ENCODE measurements around the gene AGAP1. TPM values are rescaled to one million over a fixed set of nuclear protein-coding genes. Genes with fewer than 3 reads are reported as not detected.
"Not testable (repeated sequence)": the region's sequence is repeated elsewhere in the genome, so short reads cannot be mapped to it uniquely, and the experiment has no call there.

Gene AGAP1
- total RNA-seq, 4 donors from 2014 or later = 7.2 to 19.6 (median 15.2) TPM

GRCh38 chr2:235944591-235944990, 450.7 kb downstream of the AGAP1 start:
- WGBS, 2 donors = 88 to 93% methylated on average over 8 to 9 of the region's 10 CpGs
- H3K4me1 ChIP-seq = peaks cover 0 to 8% (median 0%) of the 10 kb centered on the region in 3 donors
- DNase-seq = no peak
- H3K4me3 ChIP-seq = no peak overlapping the region
- intact Hi-C loops (cut with DNase I) = no loop called here
- H3K9me3 ChIP-seq = no peaks in the 10 kb centered on the region
- TF ChIP-seq, protein P1, sequence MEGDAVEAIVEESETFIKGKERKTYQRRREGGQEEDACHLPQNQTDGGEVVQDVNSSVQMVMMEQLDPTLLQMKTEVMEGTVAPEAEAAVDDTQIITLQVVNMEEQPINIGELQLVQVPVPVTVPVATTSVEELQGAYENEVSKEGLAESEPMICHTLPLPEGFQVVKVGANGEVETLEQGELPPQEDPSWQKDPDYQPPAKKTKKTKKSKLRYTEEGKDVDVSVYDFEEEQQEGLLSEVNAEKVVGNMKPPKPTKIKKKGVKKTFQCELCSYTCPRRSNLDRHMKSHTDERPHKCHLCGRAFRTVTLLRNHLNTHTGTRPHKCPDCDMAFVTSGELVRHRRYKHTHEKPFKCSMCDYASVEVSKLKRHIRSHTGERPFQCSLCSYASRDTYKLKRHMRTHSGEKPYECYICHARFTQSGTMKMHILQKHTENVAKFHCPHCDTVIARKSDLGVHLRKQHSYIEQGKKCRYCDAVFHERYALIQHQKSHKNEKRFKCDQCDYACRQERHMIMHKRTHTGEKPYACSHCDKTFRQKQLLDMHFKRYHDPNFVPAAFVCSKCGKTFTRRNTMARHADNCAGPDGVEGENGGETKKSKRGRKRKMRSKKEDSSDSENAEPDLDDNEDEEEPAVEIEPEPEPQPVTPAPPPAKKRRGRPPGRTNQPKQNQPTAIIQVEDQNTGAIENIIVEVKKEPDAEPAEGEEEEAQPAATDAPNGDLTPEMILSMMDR (IDR thresholded peaks at IDR 0.05) = no peak
- TF ChIP-seq POLR2A (IDR thresholded peaks at IDR 0.05) = no peak
- no peak overlapping the region for H3K27ac ChIP-seq
- no peaks in the 10 kb centered on the region for H3K27me3 ChIP-seq
- no peaks in the 10 kb centered on the region for H3K36me3 ChIP-seq

DNA sequence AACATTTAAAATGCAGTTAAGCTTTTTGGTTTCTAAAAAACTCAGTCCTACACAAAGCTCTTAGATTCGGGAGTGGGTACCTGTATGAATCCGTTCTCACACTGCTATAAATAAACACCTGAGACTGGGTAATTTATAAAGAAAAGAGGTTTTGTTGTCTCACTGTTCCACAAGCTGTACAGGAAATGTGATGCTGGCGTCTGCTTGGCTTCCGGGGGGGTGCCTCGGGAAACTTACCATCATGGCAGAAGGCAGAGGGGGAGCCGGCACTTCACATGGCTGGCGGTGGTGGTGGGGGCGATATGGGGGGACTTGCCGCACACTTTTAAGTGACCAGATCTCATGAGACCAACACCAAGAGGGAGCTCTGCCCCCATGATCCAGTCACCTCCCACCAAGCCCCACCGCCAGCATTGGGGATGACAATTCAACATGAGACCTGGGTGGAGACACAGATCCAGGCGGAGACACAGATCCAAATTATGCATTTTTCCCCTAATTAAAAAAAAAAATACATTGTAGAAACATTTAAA, 451.8 kb downstream of the AGAP1 start:
- no peak overlapping the region for H3K27ac ChIP-seq
- no peak for DNase-seq
- H3K36me3 ChIP-seq = no peaks in the 10 kb centered on the region
- H3K4me1 ChIP-seq = peaks cover 0 to under 1% (median 0%) of the 10 kb centered on the region in 3 donors
- intact Hi-C loops (cut with DNase I) = no loop called here
- no peak overlapping the region for H3K4me3 ChIP-seq
- H3K9me3 ChIP-seq = no peaks in the 10 kb centered on the region
- H3K27me3 ChIP-seq = no peaks in the 10 kb centered on the region
- TF ChIP-seq POLR2A (IDR thresholded peaks at IDR 0.05) = no peak
- TF ChIP-seq, protein P1 (IDR thresholded peaks at IDR 0.05) = no peak
- WGBS, 2 donors = 79% methylated on average over 7 to 9 of the region's 11 CpGs

GRCh38 chr2:235946590-235946989, 452.7 kb downstream of the AGAP1 start:
- no peaks in the 10 kb centered on the region for H3K27me3 ChIP-seq
- no peak for DNase-seq
- H3K27ac ChIP-seq = no peak overlapping the region
- intact Hi-C loops (cut with DNase I) = no loop called here
- H3K9me3 ChIP-seq = no peaks in the 10 kb centered on the region
- no peaks in the 10 kb centered on the region for H3K36me3 ChIP-seq
- no peaks in the 10 kb centered on the region for H3K4me1 ChIP-seq
- H3K4me3 ChIP-seq = no peak overlapping the region
- TF ChIP-seq, protein P1 (IDR thresholded peaks at IDR 0.05) = no peak
- no peak for TF ChIP-seq POLR2A (IDR thresholded peaks at IDR 0.05)
- 92 to 95% methylated on average over 6 of the region's 6 CpGs for WGBS, 2 donors

GRCh38 chr2:235947055-235947454, 453.2 kb downstream of the AGAP1 start:
- not testable (repeated sequence) for DNase-seq
- 79 to 85% methylated on average over 6 of the region's 6 CpGs for WGBS, 2 donors

GRCh38 chr2:235949567-235950472, 456.0 kb downstream of the AGAP1 start:
- Histone ChIP-seq H3K36me3 (peaks cover 0 to 1% (median 0%) of the 10 kb centered on the region in 3 donors), H3K4me1 (no peaks in the 10 kb centered on the region), H3K4me3 (no peak overlapping the region), H3K27ac (no peak overlapping the region), H3K9me3 (no peaks in the 10 kb centered on the region), H3K27me3 (no peaks in the 10 kb centered on the region)
- DNase-seq = no peak
- intact Hi-C loops (cut with DNase I) = no loop called here
- 82 to 89% methylated on average over 10 to 17 of the region's 17 CpGs for WGBS, 2 donors
- TF ChIP-seq POLR2A (IDR thresholded peaks at IDR 0.05) = no peak
- TF ChIP-seq, protein P1 (IDR thresholded peaks at IDR 0.05) = no peak

More at GRCh38 chr2:235947055-235947454, 453.2 kb downstream of the AGAP1 start:
- intact Hi-C loops (cut with DNase I); H3K27ac ChIP-seq; H3K36me3 ChIP-seq; H3K9me3 ChIP-seq; H3K4me1 ChIP-seq; H3K27me3 ChIP-seq; H3K4me3 ChIP-seq: not testable (repeated sequence)
